CD14-positive monocyte (primary cell): Measurements from ENCODE around the gene GLP1R. TPM values are rescaled to one million over a fixed set of nuclear protein-coding genes. Genes with fewer than 3 reads are reported as not detected.

Experiments
- DNase-seq, 3 donors: peaks; one replicate each; pipeline ENCODE4 v3.0.0-alpha.2; 2011 to 2022
- H2AFZ ChIP-seq: 2 replicates; pipeline ENCODE4 v1.6.0; 2012; ENCODE audit warnings: mild to moderate bottlenecking, low read depth, low read length, inconsistent platforms; ENCODE audit not compliant: insufficient read depth, poor library complexity, severe bottlenecking
- H3K27ac ChIP-seq, 2 donors: 1 replicate in 1 of 2; 2 replicates in 1 of 2; pipeline ENCODE4 v1.5.1; 2012 to 2013; ENCODE audit warnings: low read length in 2 of 2, control low read depth in 1 of 2, inconsistent platforms in 1 of 2, low read depth in 1 of 2, mild to moderate bottlenecking in 1 of 2
- H3K27me3 ChIP-seq, 2 donors: one replicate each; pipeline versions ENCODE4 v1.6.0 to v1.6.1; 2011 to 2013; ENCODE audit warnings: low read length in 2 of 2; ENCODE audit not compliant: control insufficient read depth in 2 of 2, insufficient read depth in 2 of 2
- H3K36me3 ChIP-seq, 2 donors: replicated peaks in 1 of 2; 1 replicate in 1 of 2; 2 replicates in 1 of 2; pipeline versions ENCODE4 v1.5.1 to v1.6.1; 2012 to 2013; ENCODE audit warnings: low read length in 2 of 2, control low read depth in 1 of 2, inconsistent platforms in 1 of 2, mild to moderate bottlenecking in 1 of 2; ENCODE audit not compliant: insufficient read depth in 2 of 2, control insufficient read depth in 1 of 2
- H3K4me1 ChIP-seq, 2 donors: 1 replicate in 1 of 2; 2 replicates in 1 of 2; pipeline versions ENCODE4 v1.5.1 to v1.6.1; 2012 to 2013; ENCODE audit warnings: low read length in 2 of 2, control low read depth in 1 of 2, inconsistent platforms in 1 of 2, mild to moderate bottlenecking in 1 of 2, moderate library complexity in 1 of 2; ENCODE audit not compliant: insufficient read depth in 2 of 2, control insufficient read depth in 1 of 2
- H3K4me2 ChIP-seq: replicated peaks from 2 replicates; pipeline ENCODE3; 2012; ENCODE audit warnings: low read length, moderate library complexity, mild to moderate bottlenecking; ENCODE audit not compliant: poor library complexity, severe bottlenecking; ENCODE audit errors: extremely low read depth
- H3K4me3 ChIP-seq, 3 experiments: fragments of 200-600 bp in 1 of 3; sonication (generic) in 1 of 3; replicated peaks in 1 of 3; 1 replicate in 2 of 3; 2 replicates in 1 of 3; pipeline ENCODE4 v1.5.1; 2011 to 2013; ENCODE audit warnings: low read length in 3 of 3, mild to moderate bottlenecking in 3 of 3, control low read depth in 2 of 3, low read depth in 2 of 3, inconsistent platforms in 1 of 3, moderate library complexity in 1 of 3
- H3K79me2 ChIP-seq: 2 replicates; pipeline ENCODE4 v1.6.0; 2012; ENCODE audit warnings: mild to moderate bottlenecking, control low read depth, inconsistent platforms, low read length, moderate library complexity; ENCODE audit not compliant: insufficient read depth
- H3K9ac ChIP-seq: 2 replicates; pipeline ENCODE4 v1.6.0; 2017; ENCODE audit warnings: low read length, mild to moderate bottlenecking; ENCODE audit not compliant: insufficient read depth, poor library complexity, severe bottlenecking
- H3K9me3 ChIP-seq, 2 donors: replicated peaks in 1 of 2; 1 replicate in 1 of 2; 2 replicates in 1 of 2; pipeline versions ENCODE4 v1.5.1 to v1.6.1; 2012 to 2013; ENCODE audit warnings: low read length in 2 of 2, control low read depth in 1 of 2; ENCODE audit not compliant: control insufficient read depth in 1 of 2, insufficient read depth in 1 of 2
- H4K20me1 ChIP-seq: 2 replicates; pipeline ENCODE4 v1.6.0; 2012; ENCODE audit warnings: mild to moderate bottlenecking, low read length, control low read depth, moderate library complexity; ENCODE audit not compliant: insufficient read depth
- H3K27ac Mint-ChIP-seq, 7 donors: one replicate each; pipeline ENCODE4 v1.8.0; 2020; ENCODE audit warnings: mild to moderate bottlenecking in 7 of 7, mixed read lengths in 7 of 7, moderate library complexity in 6 of 7, inconsistent platforms in 2 of 7
- H3K27me3 Mint-ChIP-seq, 3 donors: one replicate each; pipeline ENCODE4 v1.8.0; 2021 to 2022; ENCODE audit warnings: low read depth in 3 of 3, mild to moderate bottlenecking in 3 of 3, mixed read lengths in 3 of 3, moderate library complexity in 3 of 3, inconsistent platforms in 1 of 3
- H3K36me3 Mint-ChIP-seq, 2 donors: one replicate each; pipeline ENCODE4 v1.8.0; 2020; ENCODE audit warnings: mixed read lengths in 2 of 2, inconsistent platforms in 1 of 2, mild to moderate bottlenecking in 1 of 2
- H3K4me1 Mint-ChIP-seq: one replicate; pipeline ENCODE4 v1.8.0; 2020; ENCODE audit warnings: mild to moderate bottlenecking, mixed read lengths
- H3K4me3 Mint-ChIP-seq, 2 donors: one replicate each; pipeline ENCODE4 v1.8.0; 2020; ENCODE audit warnings: mild to moderate bottlenecking in 2 of 2, mixed read lengths in 2 of 2, moderate library complexity in 1 of 2
- H3K9me3 Mint-ChIP-seq, 7 donors: one replicate each; pipeline ENCODE4 v1.8.0; 2020 to 2022; ENCODE audit warnings: mixed read lengths in 7 of 7, mild to moderate bottlenecking in 6 of 7, moderate library complexity in 6 of 7, inconsistent platforms in 2 of 7
- CTCF ChIP-seq: fragments of 200-600 bp; IDR thresholded peaks from one replicate; pipeline ENCODE4 v1.8.0; 2022; ENCODE audit warnings: antibody characterized with exemption, mild to moderate bottlenecking
- WGBS: methylation state at CpG from one replicate; pipeline ENCODE4 v1.1.5; 2013; ENCODE audit warnings: missing lambda C conversion rate; ENCODE audit not compliant: insufficient coverage; 5-methylcytosine and 5-hydroxymethylcytosine counted together
- intact Hi-C, 2 donors: fragments of 100-400 bp; cut with micrococcal nuclease; formaldehyde crosslinking; loops; one replicate each; pipeline versions ENCODE4 v1.15.0 to v1.15.1; 2023
- polyA plus RNA-seq, 3 donors: library from polyadenylated mRNA; depleted of rRNA in 1 of 3; unstranded in 2 of 3; stranded (reverse) in 1 of 3; fragments of 300-500 nt in 2 of 3; fragments of >200 nt in 1 of 3; fragmentation: Illumina TruSeq in 2 of 3; gene quantifications; 1 replicate in 2 of 3; 2 replicates in 1 of 3; pipeline ENCODE4 v1.2.3, GENCODE V29; 2012 to 2021

The GLP1R gene
- polyA plus RNA-seq, 3 donors: not detected

GRCh38 chr6:39086711-39087110 is 38.1 kb downstream of the GLP1R start:
- Histone ChIP-seq H3K36me3 (no peaks in the 10 kb centered on the region), H3K27ac (no peak overlapping the region), H3K9me3 (no peaks in the 10 kb centered on the region), H3K4me3 (no peak overlapping the region), H3K9ac (no peak overlapping the region), H2AFZ (no peak overlapping the region), H4K20me1 (no peaks in the 10 kb centered on the region), H3K79me2 (no peaks in the 10 kb centered on the region), H3K27me3 (peaks cover 16 to 19% of the 10 kb centered on the region in 2 donors), H3K4me2 (no peak overlapping the region), H3K4me1 (no peaks in the 10 kb centered on the region)
- no peak for TF ChIP-seq CTCF
- Mint-ChIP-seq H3K4me1 (peaks cover 2% of the 10 kb centered on the region), H3K27me3 (peaks cover 24 to 54% (median 25%) of the 10 kb centered on the region in 3 donors), H3K27ac (no peak overlapping the region), H3K4me3 (no peak overlapping the region), H3K9me3 (no peaks in the 10 kb centered on the region), H3K36me3 (peaks cover 0 to 2% of the 10 kb centered on the region in 2 donors)
- WGBS: 93% methylated on average over 2 of the region's 6 CpGs
- intact Hi-C loops: no loop called here
- no peak for DNase-seq

- Histone ChIP-seq H3K27me3 (peaks cover 19 to 20% of the 10 kb centered on the region in 2 donors), H3K4me2 (no peak overlapping the region), H2AFZ (no peak overlapping the region), H3K9ac (no peak overlapping the region), H3K4me3 (no peak overlapping the region), H4K20me1 (no peaks in the 10 kb centered on the region), H3K4me1 (no peaks in the 10 kb centered on the region), H3K36me3 (no peaks in the 10 kb centered on the region), H3K79me2 (no peaks in the 10 kb centered on the region), H3K27ac (no peak overlapping the region), H3K9me3 (no peaks in the 10 kb centered on the region)
- H3K9me3 Mint-ChIP-seq: no peaks in the 10 kb centered on the region
- no peak overlapping the region for H3K4me3 Mint-ChIP-seq
- H3K27me3 Mint-ChIP-seq: peaks cover 25 to 57% (median 28%) of the 10 kb centered on the region in 3 donors
- DNase-seq: no peak
- WGBS: 80% methylated on average over 1 of the region's 7 CpGs
- peaks cover 0 to 2% of the 10 kb centered on the region in 2 donors for H3K36me3 Mint-ChIP-seq
- H3K4me1 Mint-ChIP-seq: peaks cover 2% of the 10 kb centered on the region
- intact Hi-C loops: no loop called here
- no peak overlapping the region for H3K27ac Mint-ChIP-seq
- no peak for TF ChIP-seq CTCF
These were observed 38.6 kb downstream of the GLP1R start for GRCh38 chr6:39087197-39087596.
